ENCODE data around the gene KRTAP1-5.

DNA sequence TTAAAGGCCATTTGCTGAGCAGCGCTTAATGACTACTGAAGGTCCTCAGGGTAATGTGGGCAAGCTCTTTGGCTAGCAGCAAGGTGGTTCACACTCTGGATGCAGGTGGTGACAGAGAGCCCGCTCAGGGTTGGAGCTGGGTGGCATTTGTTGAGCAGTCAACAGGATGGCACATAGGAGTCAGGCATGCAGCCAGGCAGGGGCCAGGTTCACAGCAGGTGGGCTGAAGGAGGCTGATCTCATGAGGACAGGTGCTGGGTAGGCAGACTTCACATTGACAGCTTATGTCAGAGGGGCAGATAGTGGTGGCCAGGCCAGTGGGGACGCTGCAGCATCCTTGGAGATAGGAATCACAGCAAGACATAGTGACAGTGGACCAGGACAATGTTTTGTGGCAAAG is 22.6 kb downstream of the KRTAP1-5 start:
- TF ChIP-seq, protein P1, sequence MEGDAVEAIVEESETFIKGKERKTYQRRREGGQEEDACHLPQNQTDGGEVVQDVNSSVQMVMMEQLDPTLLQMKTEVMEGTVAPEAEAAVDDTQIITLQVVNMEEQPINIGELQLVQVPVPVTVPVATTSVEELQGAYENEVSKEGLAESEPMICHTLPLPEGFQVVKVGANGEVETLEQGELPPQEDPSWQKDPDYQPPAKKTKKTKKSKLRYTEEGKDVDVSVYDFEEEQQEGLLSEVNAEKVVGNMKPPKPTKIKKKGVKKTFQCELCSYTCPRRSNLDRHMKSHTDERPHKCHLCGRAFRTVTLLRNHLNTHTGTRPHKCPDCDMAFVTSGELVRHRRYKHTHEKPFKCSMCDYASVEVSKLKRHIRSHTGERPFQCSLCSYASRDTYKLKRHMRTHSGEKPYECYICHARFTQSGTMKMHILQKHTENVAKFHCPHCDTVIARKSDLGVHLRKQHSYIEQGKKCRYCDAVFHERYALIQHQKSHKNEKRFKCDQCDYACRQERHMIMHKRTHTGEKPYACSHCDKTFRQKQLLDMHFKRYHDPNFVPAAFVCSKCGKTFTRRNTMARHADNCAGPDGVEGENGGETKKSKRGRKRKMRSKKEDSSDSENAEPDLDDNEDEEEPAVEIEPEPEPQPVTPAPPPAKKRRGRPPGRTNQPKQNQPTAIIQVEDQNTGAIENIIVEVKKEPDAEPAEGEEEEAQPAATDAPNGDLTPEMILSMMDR (IDR thresholded peaks at IDR 0.05): no peak
- TF ChIP-seq POLR2A (IDR thresholded peaks at IDR 0.05): no peak
